Measurements from ENCODE around the gene CDC42SE2.

CDC42SE2 gene

DNA sequence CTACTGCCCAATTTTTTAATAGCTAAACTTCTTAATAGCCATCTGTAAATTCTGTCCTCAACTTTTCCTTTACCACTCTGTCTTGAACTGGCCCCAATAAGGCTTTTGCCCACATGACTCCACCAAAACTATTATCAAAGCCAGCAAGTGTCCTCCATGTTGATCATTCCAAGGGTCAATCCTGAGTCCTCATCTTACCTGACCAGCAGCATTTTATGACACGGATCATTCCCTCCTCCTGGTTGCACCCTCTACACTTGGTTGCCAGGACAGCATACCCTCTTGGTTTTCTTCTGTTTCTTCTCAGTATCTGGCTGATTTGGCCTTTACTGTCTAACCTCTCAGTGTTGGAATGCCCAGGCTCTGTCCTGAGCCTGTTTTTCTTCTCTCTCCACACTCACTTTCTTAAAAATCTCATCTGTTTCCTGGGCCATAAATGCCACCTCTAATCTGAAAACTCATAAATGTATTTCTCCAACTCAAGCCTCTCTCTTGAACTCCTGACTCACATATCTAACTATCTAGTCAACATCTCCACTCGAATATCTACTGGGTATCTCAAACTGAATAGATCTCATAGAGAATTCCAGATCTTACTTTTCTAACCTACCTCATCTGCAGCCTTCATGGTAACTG is 40.0 kb upstream of the CDC42SE2 start:
- FAIRE-seq (peak; percentile 55), DNase-seq (ENCODE audit: insufficient read length, low spot score) (no peak)
- TF ChIP-seq SPI1 (IDR thresholded peaks at IDR 0.05; ENCODE audit: low read depth, low read length) (no peak), POLR2AphosphoS5 (IDR thresholded peaks at IDR 0.05; ENCODE audit: low read depth, low read length) (no peak), POLR2A (IDR thresholded peaks at IDR 0.05; ENCODE audit: low read depth, low read length) (no peak), PAX5 (IDR thresholded peaks at IDR 0.05; ENCODE audit: insufficient read depth, low read length, severe bottlenecking) (no peak), POU2F2 (IDR thresholded peaks at IDR 0.05; ENCODE audit: low read depth, low read length) (no peak), TAF1 (IDR thresholded peaks at IDR 0.05; ENCODE audit: low read depth, low read length) (no peak)

DNA sequence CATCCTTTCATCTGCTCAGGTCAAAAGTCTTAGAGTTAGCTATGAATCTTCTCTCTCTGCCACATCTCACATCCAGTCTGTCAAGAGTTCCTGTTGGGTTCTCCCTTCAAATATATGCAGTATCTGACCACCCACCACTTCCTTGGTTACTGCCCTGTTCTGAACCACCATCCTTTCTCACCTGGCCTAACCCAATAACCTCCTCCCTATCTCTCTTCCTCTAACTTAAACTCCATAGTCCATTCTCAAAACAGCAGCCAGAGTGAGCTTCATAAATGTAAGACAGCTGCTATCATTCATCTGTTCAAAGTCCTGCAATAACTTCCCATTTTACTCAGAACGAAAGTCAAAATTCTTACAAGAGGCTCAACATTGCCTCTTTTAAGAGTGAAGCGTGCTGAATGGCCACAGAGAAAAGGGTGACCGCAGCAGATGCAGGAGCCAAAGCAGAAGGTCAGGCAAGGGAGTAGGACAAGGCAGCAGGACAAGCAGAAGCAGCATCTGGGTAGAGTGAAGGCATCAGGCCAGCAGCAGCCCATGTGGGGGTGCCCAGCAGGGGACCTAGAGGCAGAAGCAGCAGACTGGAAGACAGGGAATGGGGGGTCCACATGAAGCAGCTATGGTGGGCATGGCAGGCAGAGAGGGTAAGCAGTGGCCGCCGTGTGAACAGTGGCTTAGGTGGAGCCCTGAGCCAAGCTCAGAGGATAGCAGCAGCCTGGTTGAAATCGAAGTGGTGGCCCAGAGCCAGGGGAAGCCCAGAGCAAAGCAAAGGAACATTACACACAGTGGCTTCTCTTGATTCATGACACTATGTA is 39.3 kb upstream of the CDC42SE2 start:
- TF ChIP-seq POU2F2 (IDR thresholded peaks at IDR 0.05; ENCODE audit: low read depth, low read length) = no peak
- TF ChIP-seq PAX5 (IDR thresholded peaks at IDR 0.05; ENCODE audit: insufficient read depth, low read length, severe bottlenecking) = no peak
- peak; percentile 52; the same call in 1 of the 2 replicates for TF ChIP-seq POLR2AphosphoS5 (IDR thresholded peaks at IDR 0.05; ENCODE audit: low read depth, low read length)
- TF ChIP-seq POLR2A (IDR thresholded peaks at IDR 0.05; ENCODE audit: low read depth, low read length) = no peak
- TF ChIP-seq TAF1 (IDR thresholded peaks at IDR 0.05; ENCODE audit: low read depth, low read length) = no peak
- peak; percentile 38; the same call in 1 of the 2 replicates for TF ChIP-seq SPI1 (IDR thresholded peaks at IDR 0.05; ENCODE audit: low read depth, low read length)
- FAIRE-seq = peak; percentile 95
- DNase-seq (ENCODE audit: insufficient read length, low spot score) = no peak

DNA sequence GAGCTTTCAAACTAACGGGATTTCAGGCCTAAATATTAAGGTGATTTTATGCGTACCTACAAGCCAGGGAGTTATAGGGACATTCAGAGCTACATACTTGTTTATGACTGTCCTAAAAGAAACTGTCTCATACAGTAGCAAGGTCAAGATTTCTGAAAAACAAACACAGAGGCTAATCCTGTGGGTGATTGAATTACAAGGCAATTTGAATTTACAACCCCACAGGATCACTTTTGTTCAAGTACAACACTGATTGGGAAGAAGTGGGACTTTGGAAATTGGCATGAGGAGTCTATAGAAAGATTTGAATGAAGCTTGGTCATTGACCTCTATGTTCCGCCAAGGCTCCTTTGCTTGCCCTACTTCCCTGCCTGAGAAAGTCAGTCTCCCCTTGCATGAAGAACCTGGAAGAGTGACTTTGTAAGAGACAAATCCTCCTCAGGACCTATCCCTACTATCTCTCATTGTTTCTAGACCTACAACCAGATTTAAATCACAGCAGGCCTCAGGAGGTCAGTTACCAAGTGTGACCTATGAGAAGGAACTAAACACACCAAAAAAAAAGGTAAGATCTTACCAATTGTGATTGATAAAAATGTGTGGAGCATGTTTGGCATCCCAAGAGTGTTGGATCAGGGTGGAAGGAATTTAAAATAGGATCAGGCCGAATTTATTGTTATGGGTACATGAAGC is 38.4 kb upstream of the CDC42SE2 start:
- no peak for TF ChIP-seq POLR2AphosphoS5 (IDR thresholded peaks at IDR 0.05; ENCODE audit: low read depth, low read length)
- TF ChIP-seq TAF1 (IDR thresholded peaks at IDR 0.05; ENCODE audit: low read depth, low read length) = no peak
- no peak for TF ChIP-seq PAX5 (IDR thresholded peaks at IDR 0.05; ENCODE audit: insufficient read depth, low read length, severe bottlenecking)
- no peak for TF ChIP-seq POU2F2 (IDR thresholded peaks at IDR 0.05; ENCODE audit: low read depth, low read length)
- no peak for TF ChIP-seq SPI1 (IDR thresholded peaks at IDR 0.05; ENCODE audit: low read depth, low read length)
- no peak for TF ChIP-seq POLR2A (IDR thresholded peaks at IDR 0.05; ENCODE audit: low read depth, low read length)
- DNase-seq (ENCODE audit: insufficient read length, low spot score) (no peak), FAIRE-seq (peak; percentile 59)

DNA sequence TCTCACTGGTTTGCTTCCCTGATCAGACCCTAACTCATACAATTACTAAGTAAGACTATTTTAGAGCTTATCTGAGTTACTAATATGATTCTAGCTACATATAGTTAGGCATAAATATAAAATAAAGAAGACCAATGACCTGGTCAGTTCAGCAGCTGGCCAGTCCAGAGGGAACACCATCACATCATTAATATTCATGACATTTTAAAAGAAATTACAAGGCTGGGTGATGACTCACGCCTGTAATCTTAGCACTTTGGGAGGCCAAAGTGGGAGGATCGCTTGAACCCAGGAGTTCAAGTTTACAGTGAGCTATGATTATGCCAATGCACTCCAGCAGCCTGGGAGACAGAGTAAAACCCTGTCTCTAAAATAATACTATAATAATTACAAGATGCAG is 37.0 kb upstream of the CDC42SE2 start:
- DNase-seq (ENCODE audit: insufficient read length, low spot score) (no peak), FAIRE-seq (no peak)
- TF ChIP-seq POLR2A (IDR thresholded peaks at IDR 0.05; ENCODE audit: low read depth, low read length) = no peak
- TF ChIP-seq POU2F2 (IDR thresholded peaks at IDR 0.05; ENCODE audit: low read depth, low read length) = no peak
- TF ChIP-seq SPI1 (IDR thresholded peaks at IDR 0.05; ENCODE audit: low read depth, low read length) = no peak
- TF ChIP-seq PAX5 (IDR thresholded peaks at IDR 0.05; ENCODE audit: insufficient read depth, low read length, severe bottlenecking) = no peak
- TF ChIP-seq TAF1 (IDR thresholded peaks at IDR 0.05; ENCODE audit: low read depth, low read length) = no peak
- TF ChIP-seq POLR2AphosphoS5 (IDR thresholded peaks at IDR 0.05; ENCODE audit: low read depth, low read length) = no peak

DNA sequence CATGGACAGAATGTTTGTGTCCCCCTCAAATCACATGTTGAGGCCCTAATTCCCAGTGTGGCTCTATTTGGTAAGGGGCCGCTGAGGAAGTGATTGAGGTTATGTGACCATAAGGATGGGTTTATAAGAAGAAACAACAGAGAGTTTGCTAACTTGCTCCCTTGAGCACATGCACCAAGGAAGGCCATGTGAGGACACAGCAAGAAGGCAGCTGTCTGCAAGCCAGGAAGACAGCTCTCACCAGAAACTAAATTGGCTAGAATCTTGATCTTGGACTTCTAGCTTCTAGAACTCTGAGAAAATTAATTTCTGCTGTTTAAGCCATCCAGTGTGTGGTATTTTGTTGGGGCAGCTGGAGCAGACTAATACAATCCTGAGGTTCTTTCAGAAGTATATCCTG is 35.2 kb upstream of the CDC42SE2 start:
- no peak for DNase-seq (ENCODE audit: insufficient read length, low spot score)
- FAIRE-seq = peak; percentile 16
- TF ChIP-seq POU2F2 (IDR thresholded peaks at IDR 0.05; ENCODE audit: low read depth, low read length) (no peak), PAX5 (IDR thresholded peaks at IDR 0.05; ENCODE audit: insufficient read depth, low read length, severe bottlenecking) (no peak), POLR2AphosphoS5 (IDR thresholded peaks at IDR 0.05; ENCODE audit: low read depth, low read length) (no peak), TAF1 (IDR thresholded peaks at IDR 0.05; ENCODE audit: low read depth, low read length) (no peak), SPI1 (IDR thresholded peaks at IDR 0.05; ENCODE audit: low read depth, low read length) (no peak), POLR2A (IDR thresholded peaks at IDR 0.05; ENCODE audit: low read depth, low read length) (no peak)

DNA sequence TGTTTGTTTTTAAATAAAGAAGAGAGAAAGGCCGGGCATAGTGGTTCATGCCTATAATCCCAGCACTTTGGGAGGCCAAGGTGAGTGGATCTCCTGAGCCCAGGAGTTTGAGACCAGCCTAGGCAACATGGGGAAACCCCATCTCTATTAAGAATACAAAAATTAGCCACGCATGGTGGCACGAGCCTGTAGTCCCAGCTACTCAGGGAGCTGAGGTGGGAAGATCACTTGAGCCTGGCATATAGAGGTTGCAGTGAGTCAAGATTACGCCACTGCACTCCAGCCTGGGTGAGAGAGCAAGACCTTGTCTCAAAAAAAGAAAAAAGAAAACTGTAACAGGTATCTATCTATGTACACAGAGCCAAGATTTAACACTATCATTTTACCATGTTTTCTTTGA is 34.2 kb upstream of the CDC42SE2 start:
- no peak for TF ChIP-seq TAF1 (IDR thresholded peaks at IDR 0.05; ENCODE audit: low read depth, low read length)
- TF ChIP-seq PAX5 (IDR thresholded peaks at IDR 0.05; ENCODE audit: insufficient read depth, low read length, severe bottlenecking) = no peak
- TF ChIP-seq POLR2A (IDR thresholded peaks at IDR 0.05; ENCODE audit: low read depth, low read length) = no peak
- no peak for TF ChIP-seq POU2F2 (IDR thresholded peaks at IDR 0.05; ENCODE audit: low read depth, low read length)
- no peak for TF ChIP-seq SPI1 (IDR thresholded peaks at IDR 0.05; ENCODE audit: low read depth, low read length)
- TF ChIP-seq POLR2AphosphoS5 (IDR thresholded peaks at IDR 0.05; ENCODE audit: low read depth, low read length) = no peak
- FAIRE-seq = no peak
- DNase-seq (ENCODE audit: insufficient read length, low spot score) = no peak

DNA sequence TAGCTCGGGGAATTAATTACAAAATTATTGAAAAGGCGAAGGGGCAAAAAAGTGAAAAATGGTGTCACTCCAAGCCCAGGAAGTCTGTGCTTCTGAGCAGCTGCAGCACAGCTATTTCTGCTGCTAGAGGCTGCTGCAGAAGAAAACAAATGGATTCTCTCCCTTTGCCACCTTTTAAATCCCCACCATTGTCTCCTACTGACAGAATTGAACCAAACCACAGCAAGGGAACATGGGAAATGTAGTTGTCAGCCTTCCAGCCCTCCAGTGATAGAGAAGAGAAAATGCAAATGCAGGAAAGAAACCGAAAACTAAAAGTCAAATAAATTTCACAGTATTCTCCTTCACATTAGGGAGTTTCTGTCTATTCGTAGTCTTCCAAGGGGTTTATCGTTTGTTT is 33.4 kb upstream of the CDC42SE2 start:
- TF ChIP-seq POLR2A (IDR thresholded peaks at IDR 0.05; ENCODE audit: low read depth, low read length) (no peak), POU2F2 (IDR thresholded peaks at IDR 0.05; ENCODE audit: low read depth, low read length) (peak; percentile 84)
- DNase-seq (ENCODE audit: insufficient read length, low spot score) (no peak), FAIRE-seq (peak; percentile 89)

DNA sequence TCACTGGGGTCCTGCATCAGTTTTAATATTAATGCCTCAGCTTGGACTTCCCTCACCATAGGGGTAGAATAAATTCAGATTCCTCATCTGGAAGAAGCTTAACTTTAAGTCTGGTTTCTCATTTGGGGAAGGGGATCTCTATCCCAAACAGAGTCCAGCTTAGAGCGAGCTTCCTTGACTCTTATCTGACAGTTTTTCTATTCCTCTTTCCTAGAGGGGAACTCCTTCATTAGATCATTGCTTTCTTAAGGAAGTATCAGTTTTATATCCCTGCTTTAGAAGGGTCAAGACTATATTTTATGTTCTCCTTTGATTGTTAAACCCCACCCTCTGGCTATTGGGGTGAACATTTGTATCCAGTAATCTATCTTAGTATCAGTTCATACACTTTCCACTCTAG is 24.2 kb upstream of the CDC42SE2 start:
- FAIRE-seq = no peak
- TF ChIP-seq SPI1 (IDR thresholded peaks at IDR 0.05; ENCODE audit: low read depth, low read length) = 0 out of 2 replicates have a peak, but pooled peaks have one; percentile 2
- TF ChIP-seq TAF1 (IDR thresholded peaks at IDR 0.05; ENCODE audit: low read depth, low read length) = no peak
- no peak for DNase-seq (ENCODE audit: insufficient read length, low spot score)

DNA sequence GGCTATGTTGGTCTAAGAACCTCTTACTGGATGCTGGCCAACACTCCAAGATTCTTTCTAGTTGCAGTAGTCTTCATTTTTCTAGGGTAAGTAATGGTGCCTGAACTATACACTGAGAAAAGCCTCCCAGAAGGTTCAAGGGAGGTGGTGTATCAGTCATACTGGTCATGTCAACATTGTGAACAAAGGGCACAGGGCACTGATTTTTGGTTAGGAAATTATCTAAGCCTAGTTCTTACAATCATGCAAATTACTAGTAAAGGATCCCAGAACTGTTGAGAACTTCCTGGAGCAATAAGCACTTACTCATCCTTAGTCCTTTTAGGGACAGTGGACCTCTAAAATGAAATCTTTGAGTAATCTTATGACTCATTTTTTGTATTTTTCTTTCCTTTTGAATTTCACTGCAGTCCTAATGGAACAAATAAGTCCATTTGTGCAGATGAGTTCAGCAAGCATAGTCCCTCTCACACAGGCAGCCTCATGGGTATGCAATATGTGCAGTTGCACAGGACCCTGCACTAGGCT is 21.1 kb upstream of the CDC42SE2 start:
- no peak for FAIRE-seq
- no peak for DNase-seq (ENCODE audit: insufficient read length, low spot score)
- TF ChIP-seq PAX5 (IDR thresholded peaks at IDR 0.05; ENCODE audit: insufficient read depth, low read length, severe bottlenecking) (no peak), TAF1 (IDR thresholded peaks at IDR 0.05; ENCODE audit: low read depth, low read length) (no peak), POU2F2 (IDR thresholded peaks at IDR 0.05; ENCODE audit: low read depth, low read length) (no peak), SPI1 (IDR thresholded peaks at IDR 0.05; ENCODE audit: low read depth, low read length) (no peak), POLR2AphosphoS5 (IDR thresholded peaks at IDR 0.05; ENCODE audit: low read depth, low read length) (no peak), POLR2A (IDR thresholded peaks at IDR 0.05; ENCODE audit: low read depth, low read length) (no peak)
